ENCODE results near the gene GALNT1.

GRCh38 chr18:35604369-35604768, 22.8 kb downstream of the GALNT1 start:
- no peak for TF ChIP-seq POLR2A (IDR thresholded peaks at IDR 0.05; ENCODE audit: low read depth, low read length)
- TF ChIP-seq TAF1 (IDR thresholded peaks at IDR 0.05; ENCODE audit: low read depth, low read length) = no peak
- TF ChIP-seq PAX5 (IDR thresholded peaks at IDR 0.05; ENCODE audit: insufficient read depth, low read length, severe bottlenecking) = no peak
- TF ChIP-seq SPI1 (IDR thresholded peaks at IDR 0.05; ENCODE audit: low read depth, low read length) = no peak

All from GM12891 (cell line).